ENCODE results near the gene ANKRD10. TPM values are rescaled to one million over a fixed set of nuclear protein-coding genes. Genes with fewer than 3 reads are reported as not detected.

ANKRD10 gene
- total RNA-seq, 5 donors from 2014 or later (not counting 1 experiment from before 2014, with no cell fraction given): 93.7 to 133 (median 104) TPM

DNA sequence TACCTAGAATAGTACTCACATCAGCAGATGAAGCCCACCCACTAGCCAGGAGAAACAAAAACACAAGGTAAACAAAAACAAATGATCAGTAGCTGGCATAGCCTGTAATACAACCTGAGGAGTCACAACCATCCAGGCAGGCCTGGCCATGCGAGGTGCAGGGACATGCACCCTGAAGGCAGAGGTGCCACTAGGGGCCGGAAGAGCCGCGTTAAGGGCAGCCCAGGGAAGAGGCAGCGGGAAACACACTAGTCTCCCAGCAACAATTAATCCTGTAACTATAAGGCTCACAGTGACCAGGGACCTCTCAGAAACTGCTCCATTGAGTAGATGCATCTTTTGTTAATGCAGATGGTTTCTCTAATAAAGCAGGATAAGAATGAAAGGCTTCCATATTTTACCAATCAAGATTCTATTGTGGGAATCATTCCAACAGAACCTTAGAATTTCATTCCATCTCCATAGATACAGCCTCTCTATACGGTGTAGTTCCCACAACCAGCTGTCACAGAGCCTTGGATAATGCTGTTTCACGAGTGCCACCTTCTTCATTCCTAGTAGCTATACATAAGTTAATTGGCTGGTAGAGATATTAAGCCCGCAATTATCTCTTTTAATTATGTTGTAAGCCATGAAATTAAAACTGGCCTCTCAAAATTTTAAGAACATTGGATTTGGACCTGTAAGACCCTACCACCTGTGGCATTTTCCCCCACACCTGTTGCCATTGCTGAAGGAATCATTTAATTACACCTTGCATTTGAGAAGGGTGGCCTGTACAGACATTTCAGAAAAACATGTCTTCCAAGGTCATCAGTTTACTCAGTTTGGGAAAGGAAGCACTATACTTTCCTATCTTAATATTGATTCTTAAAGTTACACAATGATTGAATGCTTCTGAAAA is 28.7 kb downstream of the ANKRD10 start:
- POLR2A ChIA-PET: no interaction called here
- no peak overlapping the region for H3K27ac ChIP-seq (ENCODE audit: low read length)
- ATAC-seq (replicated peaks in 1 of 4) (no peak), DNase-seq (no peak)
- H3K27ac Mint-ChIP-seq: no peak overlapping the region
- no peaks in the 10 kb centered on the region for H3K36me3 ChIP-seq (ENCODE audit: control insufficient read depth in 2 of 2, extremely low read depth in 1 of 2, insufficient read depth in 1 of 2, low read length in 1 of 2)
- no peaks in the 10 kb centered on the region for H3K9me3 Mint-ChIP-seq
- H3K4me3 ChIP-seq (ENCODE audit: control insufficient read depth in 1 of 2, extremely low read depth in 1 of 2, low read length in 1 of 2): no peak overlapping the region
- H3K27me3 ChIP-seq (replicated peaks in 1 of 2; ENCODE audit: control insufficient read depth in 2 of 2, extremely low read depth in 1 of 2, insufficient read depth in 2 of 2, low read length in 1 of 2): no peaks in the 10 kb centered on the region
- no peaks in the 10 kb centered on the region for H3K9me3 ChIP-seq
- no peaks in the 10 kb centered on the region for H3K36me3 Mint-ChIP-seq
- peaks cover 0 to 3% (median 0%) of the 10 kb centered on the region in 3 donors for H3K4me1 Mint-ChIP-seq
- no peak overlapping the region for H3K4me3 Mint-ChIP-seq
- WGBS (ENCODE audit: insufficient coverage): 86% methylated on average over 1 of the region's 8 CpGs
- no peaks in the 10 kb centered on the region for H3K4me1 ChIP-seq (ENCODE audit: control insufficient read depth in 1 of 2, extremely low read depth in 1 of 2, insufficient read depth in 2 of 2, low read length in 2 of 2)
- no peaks in the 10 kb centered on the region for H3K27me3 Mint-ChIP-seq
- CTCF ChIA-PET: no interaction called here

DNA sequence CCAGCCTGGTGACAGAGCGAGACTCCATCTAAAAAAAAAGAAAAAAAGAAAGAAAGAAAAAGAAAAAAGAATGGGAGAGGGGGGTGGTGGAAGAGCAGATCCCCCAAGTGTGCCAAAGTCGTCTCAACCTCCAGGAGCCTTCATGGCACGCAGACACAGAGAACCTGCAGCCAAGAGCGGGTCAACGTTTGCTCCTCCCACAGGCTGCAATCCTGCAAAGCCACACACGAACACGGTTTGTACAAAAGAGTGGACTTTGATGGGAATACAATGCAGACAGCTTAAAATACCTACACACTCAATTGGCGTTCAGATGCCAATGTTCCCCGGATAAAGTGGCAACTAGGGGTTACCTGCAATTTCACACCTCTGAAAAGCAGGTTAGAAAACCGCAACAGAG is 29.4 kb downstream of the ANKRD10 start:
- ChIA-PET POLR2A (no interaction called here), CTCF (no interaction called here)
- H3K27me3 Mint-ChIP-seq: no peaks in the 10 kb centered on the region
- H3K27me3 ChIP-seq (replicated peaks in 1 of 2; ENCODE audit: control insufficient read depth in 2 of 2, extremely low read depth in 1 of 2, insufficient read depth in 2 of 2, low read length in 1 of 2): no peaks in the 10 kb centered on the region
- H3K27ac ChIP-seq (ENCODE audit: low read length): no peak overlapping the region
- 82% methylated on average over 3 of the region's 10 CpGs for WGBS (ENCODE audit: insufficient coverage)
- H3K9me3 Mint-ChIP-seq: no peaks in the 10 kb centered on the region
- no peak overlapping the region for H3K27ac Mint-ChIP-seq
- no peaks in the 10 kb centered on the region for H3K4me1 ChIP-seq (ENCODE audit: control insufficient read depth in 1 of 2, extremely low read depth in 1 of 2, insufficient read depth in 2 of 2, low read length in 2 of 2)
- no peaks in the 10 kb centered on the region for H3K36me3 ChIP-seq (ENCODE audit: control insufficient read depth in 2 of 2, extremely low read depth in 1 of 2, insufficient read depth in 1 of 2, low read length in 1 of 2)
- no peak for DNase-seq
- peaks cover 0 to 3% (median 0%) of the 10 kb centered on the region in 3 donors for H3K4me1 Mint-ChIP-seq
- H3K4me3 ChIP-seq (ENCODE audit: control insufficient read depth in 1 of 2, extremely low read depth in 1 of 2, low read length in 1 of 2): no peak overlapping the region
- ATAC-seq (replicated peaks in 1 of 4): no peak
- peaks cover 3% of the 10 kb centered on the region for H3K36me3 Mint-ChIP-seq
- no peaks in the 10 kb centered on the region for H3K9me3 ChIP-seq
- no peak overlapping the region for H3K4me3 Mint-ChIP-seq

DNA sequence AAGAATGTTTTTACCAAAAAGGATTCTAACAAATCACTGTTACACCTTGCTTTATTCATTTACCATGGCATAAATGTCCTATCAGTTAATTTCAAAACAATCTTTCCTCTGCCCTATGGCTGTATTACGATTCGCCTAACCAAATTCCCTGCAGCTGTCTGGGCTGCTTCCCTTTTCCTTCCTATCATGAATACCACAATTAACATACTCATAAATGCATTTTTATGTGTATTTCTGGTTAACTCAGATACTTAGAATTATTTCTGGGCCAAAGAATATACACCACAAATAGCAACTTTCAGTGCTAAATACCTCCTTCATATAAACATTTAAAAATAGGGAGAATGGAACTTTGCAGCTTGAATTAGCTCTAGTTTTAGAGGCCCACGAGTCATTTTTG is 30.4 kb downstream of the ANKRD10 start:
- peaks cover 0 to 3% (median 0%) of the 10 kb centered on the region in 3 donors for H3K4me1 Mint-ChIP-seq
- H3K4me3 Mint-ChIP-seq: no peak overlapping the region
- peaks cover 6% of the 10 kb centered on the region for H3K36me3 Mint-ChIP-seq
- no peak overlapping the region for H3K4me3 ChIP-seq (ENCODE audit: control insufficient read depth in 1 of 2, extremely low read depth in 1 of 2, low read length in 1 of 2)
- H3K27ac ChIP-seq (ENCODE audit: low read length): no peak overlapping the region
- no CpG with 5 or more reads among the region's 3 CpGs for WGBS (ENCODE audit: insufficient coverage)
- ChIA-PET CTCF (interaction anchor here in 1 of 2 donors (1.1 kb wide), 1 partner anchor 31 kb away, joined by 3 read pairs; the partner anchor contains the start of gene ANKRD10), POLR2A (no interaction called here)
- no peaks in the 10 kb centered on the region for H3K9me3 Mint-ChIP-seq
- ATAC-seq (replicated peaks in 1 of 4) (no peak), DNase-seq (no peak)
- H3K36me3 ChIP-seq (ENCODE audit: control insufficient read depth in 2 of 2, extremely low read depth in 1 of 2, insufficient read depth in 1 of 2, low read length in 1 of 2): peaks cover 0 to 2% of the 10 kb centered on the region in 2 donors
- H3K4me1 ChIP-seq (ENCODE audit: control insufficient read depth in 1 of 2, extremely low read depth in 1 of 2, insufficient read depth in 2 of 2, low read length in 2 of 2): no peaks in the 10 kb centered on the region
- H3K9me3 ChIP-seq: no peaks in the 10 kb centered on the region
- H3K27ac Mint-ChIP-seq: no peak overlapping the region
- no peaks in the 10 kb centered on the region for H3K27me3 ChIP-seq (replicated peaks in 1 of 2; ENCODE audit: control insufficient read depth in 2 of 2, extremely low read depth in 1 of 2, insufficient read depth in 2 of 2, low read length in 1 of 2)
- H3K27me3 Mint-ChIP-seq: no peaks in the 10 kb centered on the region

DNA sequence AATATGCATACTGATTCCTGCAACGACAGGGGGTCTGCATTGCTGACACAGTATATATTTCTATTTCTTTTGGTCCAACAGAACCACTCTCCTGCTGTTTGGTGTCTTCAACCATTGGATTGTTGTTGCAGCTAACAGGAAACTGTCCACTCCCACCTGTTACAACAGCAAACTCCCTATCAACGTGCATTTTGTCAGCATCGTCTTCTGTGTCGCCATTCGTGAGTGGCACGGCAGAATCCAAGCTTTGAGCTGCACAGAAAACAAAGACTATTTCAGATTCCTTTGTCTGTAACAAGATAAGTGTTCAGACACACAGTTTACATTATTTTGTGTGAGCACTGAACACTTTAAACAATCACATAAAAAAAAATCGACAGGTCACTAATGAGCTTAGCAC is 31.3 kb downstream of the ANKRD10 start:
- H3K4me1 Mint-ChIP-seq: peaks cover 0 to 3% (median 0%) of the 10 kb centered on the region in 3 donors
- H3K9me3 Mint-ChIP-seq: no peaks in the 10 kb centered on the region
- Histone ChIP-seq H3K27me3 (replicated peaks in 1 of 2; ENCODE audit: control insufficient read depth in 2 of 2, extremely low read depth in 1 of 2, insufficient read depth in 2 of 2, low read length in 1 of 2) (no peaks in the 10 kb centered on the region), H3K4me3 (ENCODE audit: control insufficient read depth in 1 of 2, extremely low read depth in 1 of 2, low read length in 1 of 2) (no peak overlapping the region), H3K4me1 (ENCODE audit: control insufficient read depth in 1 of 2, extremely low read depth in 1 of 2, insufficient read depth in 2 of 2, low read length in 2 of 2) (no peaks in the 10 kb centered on the region), H3K9me3 (no peaks in the 10 kb centered on the region), H3K36me3 (ENCODE audit: control insufficient read depth in 2 of 2, extremely low read depth in 1 of 2, insufficient read depth in 1 of 2, low read length in 1 of 2) (peaks cover 0 to 3% of the 10 kb centered on the region in 2 donors), H3K27ac (ENCODE audit: low read length) (no peak overlapping the region)
- ChIA-PET POLR2A (interaction anchor here in 1 of 2 donors (0.7 kb wide), 1 partner anchor 30 kb away, joined by 3 read pairs; no protein-coding TSS in a partner anchor), CTCF (interaction anchor here in 1 of 2 donors (1.1 kb wide), 1 partner anchor 32 kb away, joined by 3 read pairs; the partner anchor contains the start of gene ANKRD10)
- WGBS (ENCODE audit: insufficient coverage): 100% methylated on average over 2 of the region's 7 CpGs
- no peak overlapping the region for H3K4me3 Mint-ChIP-seq
- ATAC-seq (replicated peaks in 1 of 4) (no peak), DNase-seq (no peak)
- no peaks in the 10 kb centered on the region for H3K27me3 Mint-ChIP-seq
- peaks cover 6% of the 10 kb centered on the region for H3K36me3 Mint-ChIP-seq
- no peak overlapping the region for H3K27ac Mint-ChIP-seq

DNA sequence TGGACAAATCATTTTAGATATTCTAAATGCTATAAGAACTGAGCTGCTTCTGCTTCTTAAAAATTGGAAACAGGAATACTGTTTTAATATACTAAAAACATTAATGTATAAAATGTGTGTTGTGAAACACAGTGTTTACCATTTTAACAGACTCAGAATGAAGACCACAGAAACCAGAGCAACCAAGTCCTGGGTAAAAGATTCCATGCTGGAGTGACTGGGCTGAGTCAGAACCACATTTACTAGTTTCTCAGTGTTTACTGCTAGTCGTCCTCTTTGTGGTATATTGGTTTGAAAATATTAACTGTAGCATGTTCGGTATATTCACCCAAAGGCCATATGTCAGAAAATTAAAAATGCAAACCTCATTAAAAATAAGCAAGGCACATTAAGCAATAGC is 31.9 kb downstream of the ANKRD10 start:
- H3K27me3 ChIP-seq (replicated peaks in 1 of 2; ENCODE audit: control insufficient read depth in 2 of 2, extremely low read depth in 1 of 2, insufficient read depth in 2 of 2, low read length in 1 of 2): no peaks in the 10 kb centered on the region
- peaks cover 0 to 3% of the 10 kb centered on the region in 2 donors for H3K36me3 ChIP-seq (ENCODE audit: control insufficient read depth in 2 of 2, extremely low read depth in 1 of 2, insufficient read depth in 1 of 2, low read length in 1 of 2)
- Mint-ChIP-seq H3K36me3 (peaks cover 6% of the 10 kb centered on the region), H3K4me3 (no peak overlapping the region), H3K4me1 (peaks cover 0 to 3% (median 0%) of the 10 kb centered on the region in 3 donors), H3K27me3 (no peaks in the 10 kb centered on the region), H3K27ac (no peak overlapping the region), H3K9me3 (no peaks in the 10 kb centered on the region)
- ChIA-PET POLR2A (interaction anchor here in 1 of 2 donors (0.7 kb wide), 1 partner anchor 31 kb away, joined by 3 read pairs; no protein-coding TSS in a partner anchor), CTCF (interaction anchor here in 1 of 2 donors (0.5 kb wide), 1 partner anchor 21 kb away, joined by 3 read pairs; no protein-coding TSS in a partner anchor)
- ATAC-seq (replicated peaks in 1 of 4) (no peak), DNase-seq (no peak)
- no CpG with 5 or more reads among the region's 2 CpGs for WGBS (ENCODE audit: insufficient coverage)
- H3K4me3 ChIP-seq (ENCODE audit: control insufficient read depth in 1 of 2, extremely low read depth in 1 of 2, low read length in 1 of 2): no peak overlapping the region
- H3K9me3 ChIP-seq: no peaks in the 10 kb centered on the region
- H3K4me1 ChIP-seq (ENCODE audit: control insufficient read depth in 1 of 2, extremely low read depth in 1 of 2, insufficient read depth in 2 of 2, low read length in 2 of 2): no peaks in the 10 kb centered on the region
- no peak overlapping the region for H3K27ac ChIP-seq (ENCODE audit: low read length)

DNA sequence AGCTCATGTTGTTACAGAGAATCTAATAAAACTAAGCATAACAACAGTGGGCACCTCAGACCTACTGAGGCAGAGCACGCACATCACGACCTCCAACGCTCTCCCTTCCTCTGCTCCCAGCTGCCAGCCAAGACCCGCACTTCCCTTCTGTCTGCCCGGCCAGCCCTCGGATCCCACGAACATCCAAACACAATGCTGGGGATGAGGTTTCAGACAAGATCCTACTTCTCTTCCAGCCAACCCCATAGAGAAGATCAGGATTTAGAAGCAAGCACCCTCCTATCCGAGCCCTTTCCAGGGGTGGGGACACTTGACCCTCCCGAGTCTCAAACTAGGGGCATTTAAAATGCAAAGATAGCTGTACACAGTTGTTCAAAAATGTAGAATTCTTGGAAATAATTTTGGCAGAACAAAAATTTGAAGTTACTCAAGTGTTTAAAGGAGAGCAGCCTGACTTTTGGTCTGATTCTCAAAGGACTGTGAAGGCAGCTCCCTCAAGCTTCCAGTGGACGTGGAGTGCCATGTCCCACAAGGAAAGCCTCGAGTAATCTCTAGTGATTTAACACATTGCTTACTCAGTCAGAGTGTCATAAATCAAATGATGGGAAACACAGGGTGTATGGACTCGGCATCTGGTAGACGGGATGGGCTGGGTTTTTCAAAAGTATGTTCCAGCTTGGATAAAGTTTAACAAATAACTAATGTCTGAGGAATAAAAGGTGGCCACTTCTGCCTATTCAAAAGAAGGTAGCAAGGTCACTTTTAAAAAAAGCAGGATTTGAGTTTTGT is 32.8 kb downstream of the ANKRD10 start:
- Histone ChIP-seq H3K27ac (ENCODE audit: low read length) (no peak overlapping the region), H3K9me3 (no peaks in the 10 kb centered on the region), H3K27me3 (replicated peaks in 1 of 2; ENCODE audit: control insufficient read depth in 2 of 2, extremely low read depth in 1 of 2, insufficient read depth in 2 of 2, low read length in 1 of 2) (no peaks in the 10 kb centered on the region), H3K4me3 (ENCODE audit: control insufficient read depth in 1 of 2, extremely low read depth in 1 of 2, low read length in 1 of 2) (no peak overlapping the region), H3K4me1 (ENCODE audit: control insufficient read depth in 1 of 2, extremely low read depth in 1 of 2, insufficient read depth in 2 of 2, low read length in 2 of 2) (no peaks in the 10 kb centered on the region), H3K36me3 (ENCODE audit: control insufficient read depth in 2 of 2, extremely low read depth in 1 of 2, insufficient read depth in 1 of 2, low read length in 1 of 2) (peaks cover 0 to 3% of the 10 kb centered on the region in 2 donors)
- 92% methylated on average over 10 of the region's 13 CpGs for WGBS (ENCODE audit: insufficient coverage)
- no peaks in the 10 kb centered on the region for H3K27me3 Mint-ChIP-seq
- no peak overlapping the region for H3K27ac Mint-ChIP-seq
- ChIA-PET CTCF (no interaction called here), POLR2A (no interaction called here)
- peaks cover 0 to 3% (median 0%) of the 10 kb centered on the region in 3 donors for H3K4me1 Mint-ChIP-seq
- ATAC-seq (replicated peaks in 1 of 4): no peak
- H3K9me3 Mint-ChIP-seq: no peaks in the 10 kb centered on the region
- no peak for DNase-seq
- H3K36me3 Mint-ChIP-seq: peaks cover 6% of the 10 kb centered on the region
- H3K4me3 Mint-ChIP-seq: no peak overlapping the region

Measured in T-cell (primary cell).